MM.1S (cell line): ENCODE results near the gene KRTAP26-1.

ENCODE experiments used
- DNase-seq: peaks from one replicate; pipeline ENCODE4 v3.0.0-alpha.2; 2015
- H2AFZ ChIP-seq: fragments of 300-600 bp; sonication (generic); 2 replicates; pipeline ENCODE4 v1.6.0; 2016; ENCODE audit warnings: antibody characterized with exemption, low read length
- H3F3A ChIP-seq: fragments of 300-600 bp; sonication (generic); 2 replicates; pipeline ENCODE4 v1.6.1; 2016; ENCODE audit warnings: mild to moderate bottlenecking, antibody characterized with exemption, low read length, moderate library complexity, mixed read lengths; ENCODE audit not compliant: insufficient read depth
- H3K27ac ChIP-seq: fragments of 300-600 bp; sonication (generic); 2 replicates; pipeline ENCODE4 v1.5.1; 2016; ENCODE audit warnings: mild to moderate bottlenecking, low read length
- H3K27me3 ChIP-seq: fragments of 300-600 bp; sonication (generic); replicated peaks from 2 replicates; pipeline ENCODE4 v1.6.0; 2016; ENCODE audit warnings: low read length; ENCODE audit not compliant: insufficient read depth
- H3K36me3 ChIP-seq: fragments of 300-600 bp; sonication (generic); replicated peaks from 2 replicates; pipeline ENCODE4 v1.6.1; 2016; ENCODE audit warnings: mild to moderate bottlenecking, low read length, mixed read lengths; ENCODE audit not compliant: insufficient read depth
- H3K4me1 ChIP-seq: fragments of 300-600 bp; sonication (generic); 2 replicates; pipeline ENCODE4 v1.6.1; 2016; ENCODE audit warnings: low read length, mixed read lengths
- H3K4me2 ChIP-seq: fragments of 300-600 bp; sonication (generic); 2 replicates; pipeline ENCODE4 v1.6.0; 2016; ENCODE audit warnings: low read depth, low read length
- H3K4me3 ChIP-seq: fragments of 300-600 bp; sonication (generic); 2 replicates; pipeline ENCODE4 v1.5.1; 2016; ENCODE audit warnings: low read length, mixed read lengths
- H3K79me2 ChIP-seq: fragments of 300-600 bp; sonication (generic); 2 replicates; pipeline ENCODE4 v1.6.1; 2016; ENCODE audit warnings: mixed run types, low read length, mixed read lengths
- H3K9ac ChIP-seq: fragments of 300-600 bp; sonication (generic); 2 replicates; pipeline ENCODE4 v1.6.1; 2016; ENCODE audit warnings: low read length, mixed read lengths
- H3K9me2 ChIP-seq: fragments of 300-600 bp; sonication (generic); replicated peaks from 2 replicates; pipeline ENCODE4 v1.6.1; 2016; ENCODE audit warnings: mild to moderate bottlenecking, low read length, mixed read lengths; ENCODE audit not compliant: insufficient read depth
- H3K9me3 ChIP-seq: fragments of 300-600 bp; sonication (generic); replicated peaks from 2 replicates; pipeline ENCODE4 v1.6.1; 2016; ENCODE audit warnings: mild to moderate bottlenecking, low read length, mixed read lengths; ENCODE audit not compliant: insufficient read depth
- H4K20me1 ChIP-seq: fragments of 300-600 bp; sonication (generic); 2 replicates; pipeline ENCODE4 v1.6.1; 2016; ENCODE audit warnings: mild to moderate bottlenecking, low read length, moderate library complexity, mixed read lengths; ENCODE audit not compliant: insufficient read depth
- CTCF ChIP-seq: fragments of 300-600 bp; sonication (generic); IDR thresholded peaks from 2 replicates; pipeline ENCODE4 v1.5.1; 2016; ENCODE audit warnings: antibody characterized with exemption, low read length, mixed read lengths
- EZH2 ChIP-seq: fragments of 300-600 bp; sonication (generic); optimal IDR thresholded peaks from 2 replicates; pipeline ENCODE3; 2017; ENCODE audit warnings: low read depth, mild to moderate bottlenecking, antibody characterized with exemption, low read length, mixed read lengths
- EZH2phosphoT487 ChIP-seq: fragments of 300-600 bp; sonication (generic); IDR thresholded peaks from 2 replicates; pipeline ENCODE4 v1.6.1; 2018; ENCODE audit warnings: antibody characterized with exemption, low read length

KRTAP26-1 gene

GRCh38 chr21:30326390-30326789 is 6.3 kb upstream of the KRTAP26-1 start:
- Histone ChIP-seq H3K4me3 (no peak overlapping the region), H3F3A (no peaks in the 10 kb centered on the region), H3K4me1 (no peaks in the 10 kb centered on the region), H3K9me3 (no peaks in the 10 kb centered on the region), H3K4me2 (no peak overlapping the region), H2AFZ (no peak overlapping the region), H3K27ac (no peak overlapping the region), H3K9me2 (no peaks in the 10 kb centered on the region), H3K79me2 (no peaks in the 10 kb centered on the region), H3K36me3 (no peaks in the 10 kb centered on the region), H4K20me1 (no peaks in the 10 kb centered on the region), H3K27me3 (no peaks in the 10 kb centered on the region), H3K9ac (no peak overlapping the region)
- no peak for TF ChIP-seq CTCF
- no peak for TF ChIP-seq EZH2
- TF ChIP-seq EZH2phosphoT487 = no peak
- no peak for DNase-seq

- DNase-seq = no peak
- no peaks in the 10 kb centered on the region for H3K9me3 ChIP-seq
Observed at GRCh38 chr21:30315701-30316100, 4.4 kb downstream of the KRTAP26-1 start.

GRCh38 chr21:30306884-30307283 is 13.2 kb downstream of the KRTAP26-1 start:
- no peak overlapping the region for H3K9ac ChIP-seq
- no peak overlapping the region for H3K4me2 ChIP-seq
- H3K9me2 ChIP-seq = no peaks in the 10 kb centered on the region
- no peak for TF ChIP-seq EZH2phosphoT487
- no peak for TF ChIP-seq CTCF
- no peak for TF ChIP-seq EZH2
- no peak overlapping the region for H3K27ac ChIP-seq
- H3K27me3 ChIP-seq = no peaks in the 10 kb centered on the region
- no peaks in the 10 kb centered on the region for H4K20me1 ChIP-seq
- no peaks in the 10 kb centered on the region for H3K4me1 ChIP-seq
- no peaks in the 10 kb centered on the region for H3K9me3 ChIP-seq
- H3K79me2 ChIP-seq = no peaks in the 10 kb centered on the region
- no peaks in the 10 kb centered on the region for H3K36me3 ChIP-seq
- no peak overlapping the region for H3K4me3 ChIP-seq
- no peak overlapping the region for H2AFZ ChIP-seq
- H3F3A ChIP-seq = no peaks in the 10 kb centered on the region
- DNase-seq = no peak

More at GRCh38 chr21:30315701-30316100, 4.4 kb downstream of the KRTAP26-1 start:
- Histone ChIP-seq H3K4me3 (no peak overlapping the region), H3K4me1 (no peaks in the 10 kb centered on the region), H3K27ac (no peak overlapping the region), H4K20me1 (no peaks in the 10 kb centered on the region), H3K4me2 (no peak overlapping the region), H3K36me3 (no peaks in the 10 kb centered on the region), H3K79me2 (no peaks in the 10 kb centered on the region), H3F3A (no peaks in the 10 kb centered on the region), H3K9ac (no peak overlapping the region), H2AFZ (no peak overlapping the region), H3K9me2 (no peaks in the 10 kb centered on the region), H3K27me3 (no peaks in the 10 kb centered on the region)
- TF ChIP-seq EZH2phosphoT487 (no peak), CTCF (no peak), EZH2 (no peak)

GRCh38 chr21:30305136-30305535 is 15.0 kb downstream of the KRTAP26-1 start:
- Histone ChIP-seq H3K27ac (no peak overlapping the region), H4K20me1 (no peaks in the 10 kb centered on the region), H3K4me3 (no peak overlapping the region), H3K36me3 (no peaks in the 10 kb centered on the region), H3K9me2 (no peaks in the 10 kb centered on the region), H2AFZ (no peak overlapping the region), H3K4me1 (no peaks in the 10 kb centered on the region), H3K79me2 (no peaks in the 10 kb centered on the region), H3F3A (no peaks in the 10 kb centered on the region), H3K9me3 (no peaks in the 10 kb centered on the region), H3K4me2 (no peak overlapping the region), H3K9ac (no peak overlapping the region), H3K27me3 (no peaks in the 10 kb centered on the region)
- TF ChIP-seq EZH2phosphoT487 (no peak), CTCF (no peak)
- DNase-seq = no peak
